SHP77 (cell line): ENCODE results near the gene FOXC2.

Source experiments
- DNase-seq, 2 experiments: peaks; one replicate each; lab custom pipeline; 2025; lab: John Stamatoyannopoulos, UW

Gene FOXC2

DNA sequence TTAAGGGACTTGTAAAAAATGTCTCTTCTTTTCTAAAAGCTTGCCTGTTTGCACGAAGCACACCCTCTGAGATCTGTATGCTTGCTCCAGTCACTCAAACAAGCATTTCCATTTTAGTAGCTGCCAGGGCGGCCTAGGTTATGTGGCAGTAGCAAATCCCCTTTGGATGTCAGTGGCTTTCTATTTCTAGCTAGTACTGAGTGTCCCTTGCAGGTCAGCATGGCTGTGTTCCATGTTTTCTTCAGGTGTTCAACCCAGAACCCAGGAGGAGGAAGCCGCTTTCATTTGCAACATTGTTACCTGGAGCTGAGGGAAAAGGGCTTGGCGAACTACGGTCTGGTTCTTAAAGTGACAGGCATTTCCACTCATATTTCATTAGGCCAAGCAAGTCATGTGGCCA, 48.1 kb downstream of the FOXC2 start:
- DNase-seq = no peak

DNA sequence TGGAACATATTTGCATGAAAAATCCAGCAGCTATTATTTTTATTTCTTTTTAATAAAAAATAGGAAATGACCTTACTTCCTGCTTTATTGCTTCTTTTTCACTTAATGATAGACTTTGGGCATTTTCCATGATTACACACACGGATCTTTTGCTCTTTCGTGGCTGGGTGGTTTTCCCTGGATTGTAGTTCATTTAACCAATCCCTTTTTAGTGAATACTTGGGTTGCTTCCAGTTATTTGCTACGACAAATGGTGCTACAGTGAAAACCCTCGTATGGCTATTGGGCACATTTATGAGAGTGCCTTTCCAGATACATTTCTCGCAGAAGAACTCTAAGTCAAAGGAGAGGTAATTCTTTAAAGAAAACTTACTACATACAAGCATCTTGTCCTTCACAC, 50.3 kb downstream of the FOXC2 start:
- no peak for DNase-seq

DNA sequence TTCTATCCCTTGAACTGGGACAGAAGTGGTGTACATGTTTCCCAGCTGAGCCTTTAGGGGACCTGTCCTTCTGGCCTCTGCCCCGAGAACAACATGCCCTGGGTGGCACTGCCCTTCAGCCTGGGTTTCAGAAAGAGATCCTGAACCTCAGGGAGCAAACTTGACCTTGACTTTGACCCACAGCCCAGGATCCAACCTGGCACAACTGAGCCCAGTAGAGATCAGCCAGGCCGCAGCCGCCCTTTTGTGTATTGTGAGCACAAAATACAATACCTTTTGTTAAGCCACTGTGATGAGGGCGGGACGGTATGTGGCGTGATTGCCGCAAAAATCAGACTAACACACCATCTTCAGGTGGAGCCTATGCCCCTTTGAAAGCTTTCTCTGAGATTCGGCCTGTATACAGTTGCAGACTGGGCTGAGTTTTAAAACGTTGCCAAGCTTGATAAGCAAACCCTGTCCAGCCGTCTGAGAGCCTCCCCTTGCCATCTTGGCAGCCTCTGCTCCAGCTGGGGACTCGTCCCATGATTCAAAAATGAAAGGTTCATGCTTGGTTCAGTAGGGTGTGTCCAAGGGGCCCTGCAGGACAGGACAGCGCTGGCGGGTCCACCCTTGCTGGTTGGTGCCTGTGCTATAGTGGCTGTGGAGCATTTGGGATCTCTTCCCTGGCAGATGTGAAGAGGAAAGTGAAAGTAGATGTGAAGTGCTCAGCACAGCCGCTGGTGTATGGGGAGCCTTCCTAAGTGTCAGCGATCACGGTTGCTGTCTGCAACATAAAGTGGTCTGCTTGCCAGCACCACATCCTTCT, 52.0 kb downstream of the FOXC2 start:
- no peak for DNase-seq
